GM21381 (cell line): Measurements from ENCODE around the gene TEKT3.

Experiments used
- ATAC-seq: cut with Tn5 transposase; IDR thresholded peaks from one replicate; pipeline ENCODE4 v1.9.1; 2021; ENCODE audit warnings: mild to moderate bottlenecking, moderate library complexity; ENCODE audit not compliant: unreplicated experiment

TEKT3 gene

DNA sequence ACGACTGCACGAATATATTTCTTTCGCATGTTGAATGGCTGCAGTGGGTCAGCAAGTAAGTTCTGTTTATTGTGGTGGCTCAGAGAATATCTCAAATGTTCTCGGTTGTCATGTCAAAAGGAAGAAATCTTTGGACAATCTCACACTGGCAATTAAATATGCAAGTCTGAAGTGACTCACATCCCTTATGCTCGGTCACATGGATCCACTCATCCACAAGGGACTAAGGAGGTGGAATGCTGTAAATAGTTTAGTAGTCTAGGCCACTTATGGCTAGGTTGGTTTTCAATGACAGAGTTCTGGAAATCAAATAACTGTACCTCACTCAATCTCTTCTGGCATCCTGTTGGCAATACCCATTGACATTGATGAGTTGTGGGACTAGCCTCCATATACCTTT lies 43.2 kb downstream of the TEKT3 start:
- no peak for ATAC-seq

DNA sequence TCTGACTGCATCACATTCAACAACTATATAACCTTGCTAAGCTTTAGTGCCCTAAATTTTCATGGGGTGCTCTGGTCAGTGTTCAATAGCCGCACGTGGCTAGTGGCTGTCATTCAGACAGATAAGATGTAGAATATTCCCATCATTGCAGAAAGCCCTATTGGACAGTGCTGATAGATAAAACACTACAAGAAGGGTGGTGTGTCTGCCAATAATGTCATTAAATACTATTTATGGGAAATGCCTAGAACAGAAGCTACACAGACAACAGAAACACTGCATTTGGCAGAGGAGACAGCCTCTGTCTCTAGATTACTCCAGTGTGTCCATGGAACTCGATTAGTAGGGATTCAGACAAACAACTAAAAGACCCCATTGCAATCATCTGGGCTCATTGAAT lies 47.8 kb downstream of the TEKT3 start:
- no peak for ATAC-seq

DNA sequence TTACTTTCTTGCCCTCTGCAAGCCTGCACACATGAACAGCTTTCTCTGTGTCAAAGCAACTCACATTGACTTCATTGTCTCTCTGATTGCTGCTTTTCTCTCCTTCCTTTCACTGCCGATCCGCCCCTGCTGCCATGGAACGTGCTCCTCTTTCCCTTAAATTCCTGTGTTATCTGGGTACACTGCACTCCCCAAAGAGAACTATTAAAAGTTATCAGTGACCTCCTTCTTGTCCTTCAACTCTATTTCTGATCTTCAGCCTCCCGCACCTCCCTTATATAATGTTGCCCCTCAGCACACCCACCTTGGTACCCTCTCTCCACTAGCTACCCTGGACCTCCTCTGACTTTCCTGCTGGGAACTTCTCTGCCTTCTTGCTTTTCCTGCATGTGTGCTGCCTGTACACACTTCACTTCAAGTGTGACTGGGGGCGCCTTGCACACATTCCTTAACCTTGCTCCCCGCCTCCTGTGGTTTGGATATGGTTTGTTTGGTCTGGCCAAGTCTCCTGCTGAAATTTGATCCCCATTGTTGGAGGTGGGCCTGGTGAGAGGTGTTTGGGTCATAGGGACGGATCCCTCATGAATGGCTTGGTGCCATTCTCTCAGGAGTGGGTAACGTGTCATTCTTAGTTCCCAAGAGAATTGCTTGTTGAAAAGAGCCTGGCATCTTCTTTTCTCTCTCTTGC lies 49.6 kb downstream of the TEKT3 start:
- ATAC-seq = no peak

DNA sequence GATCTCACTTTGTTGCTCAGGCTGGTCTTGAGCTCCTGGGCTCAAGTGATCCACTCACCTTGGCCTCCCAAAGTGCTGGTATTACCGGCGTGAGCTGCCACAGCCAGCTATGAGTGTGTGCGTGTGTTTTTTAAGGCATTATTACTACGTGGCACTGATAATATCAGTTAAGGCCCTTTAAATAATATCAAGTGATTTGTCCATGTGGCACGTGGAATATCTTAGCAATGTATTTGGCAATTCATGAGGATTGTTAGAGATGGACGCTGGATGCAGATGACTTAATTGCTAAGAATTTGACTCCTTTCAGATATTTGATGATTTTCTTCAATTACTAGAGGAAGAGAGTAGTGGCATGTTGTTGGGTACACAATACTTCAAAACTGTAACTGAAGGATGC lies 50.8 kb downstream of the TEKT3 start:
- no peak for ATAC-seq

DNA sequence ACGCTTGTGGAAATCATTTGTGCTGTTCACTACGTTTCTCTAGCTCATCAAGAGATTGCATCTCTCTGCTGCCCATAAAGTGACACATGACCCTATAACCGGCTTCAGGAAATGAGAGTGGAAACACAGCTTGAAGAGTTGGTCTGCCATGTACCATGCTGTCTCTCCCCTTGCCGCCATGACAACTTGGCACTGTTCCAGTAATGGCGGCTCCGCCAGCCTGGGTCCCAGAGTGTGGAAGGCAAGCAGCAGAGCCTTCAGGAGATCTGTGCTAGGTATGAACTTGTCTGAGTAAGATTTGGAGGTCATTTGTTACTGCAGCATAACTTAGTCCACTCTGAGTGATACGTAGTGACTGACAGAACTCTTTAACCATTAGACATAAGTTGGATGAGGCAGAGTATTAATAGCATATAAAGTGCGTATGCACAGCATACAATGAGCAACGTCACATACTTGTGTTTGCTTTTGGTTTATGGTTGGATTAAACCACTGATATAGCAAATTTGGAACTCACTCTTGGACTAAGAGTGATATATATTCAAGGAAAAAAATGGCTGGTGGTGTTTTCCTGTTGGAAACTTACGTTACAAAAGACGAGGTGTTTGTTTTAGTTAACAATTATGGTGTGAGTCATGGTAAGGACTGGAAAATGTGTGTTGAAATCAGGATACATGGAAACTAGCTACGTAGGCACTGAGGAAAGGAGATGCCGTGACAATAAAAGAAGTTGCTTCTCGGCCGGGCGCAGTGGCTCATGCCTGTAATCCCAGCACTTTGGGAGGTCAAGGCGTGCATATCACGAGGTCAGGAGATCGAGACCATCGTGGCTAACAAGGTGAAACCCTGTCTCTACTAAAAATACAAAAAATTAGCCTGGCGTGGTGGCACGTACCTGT lies 51.9 kb downstream of the TEKT3 start:
- no peak for ATAC-seq

DNA sequence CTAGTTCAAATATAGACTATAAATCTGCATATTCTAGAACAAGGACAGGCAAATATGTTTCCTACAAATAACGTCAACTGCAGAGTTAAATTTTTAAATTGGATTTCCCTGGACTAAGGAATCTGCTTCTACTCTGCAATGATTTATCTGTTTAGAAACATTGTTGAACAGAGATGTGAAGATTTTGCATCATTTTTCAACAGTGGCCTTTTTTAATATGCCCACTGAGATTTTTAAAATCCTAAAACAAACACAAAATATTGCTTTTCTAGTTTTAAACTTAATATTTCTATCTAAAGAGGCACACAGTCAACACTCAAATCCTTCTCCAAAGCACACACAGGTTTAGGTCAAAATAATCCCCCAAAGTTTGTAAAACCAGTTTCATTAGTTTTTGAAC lies 52.5 kb downstream of the TEKT3 start:
- ATAC-seq = no peak

DNA sequence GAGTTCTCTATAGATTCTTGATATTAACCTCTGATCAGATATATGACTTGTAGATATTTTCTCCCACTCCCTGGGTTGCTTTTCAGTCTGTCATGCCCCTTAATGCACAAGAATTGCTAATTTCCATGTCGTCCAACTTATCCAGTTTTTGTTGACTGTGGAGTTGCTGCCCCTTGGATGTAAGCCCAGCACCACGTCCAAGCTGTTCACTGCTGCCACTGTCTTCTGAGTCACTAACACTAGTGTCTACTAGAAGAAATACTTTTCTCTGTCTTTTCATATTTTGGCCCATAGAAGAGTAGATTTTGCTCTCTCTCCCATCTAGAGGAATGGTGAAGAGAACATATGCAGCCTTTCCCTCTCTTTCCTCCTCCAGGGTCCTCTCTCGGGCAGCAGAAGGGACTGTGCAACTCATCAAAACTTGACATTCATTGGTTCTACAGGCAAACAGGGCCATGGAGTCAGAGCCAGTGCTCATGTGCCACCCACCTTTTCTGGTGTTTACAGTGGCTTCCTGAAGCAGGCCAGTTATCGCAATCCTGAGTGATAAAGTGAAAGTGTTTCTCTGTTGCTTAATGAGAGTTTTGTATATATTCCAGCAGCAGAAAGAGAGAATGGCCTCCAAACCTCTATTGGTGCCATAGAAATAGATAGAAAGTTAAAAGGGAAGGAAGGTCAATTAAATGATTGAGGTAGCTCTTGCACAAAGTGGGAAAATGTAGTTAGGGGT lies 53.7 kb downstream of the TEKT3 start:
- ATAC-seq = no peak

DNA sequence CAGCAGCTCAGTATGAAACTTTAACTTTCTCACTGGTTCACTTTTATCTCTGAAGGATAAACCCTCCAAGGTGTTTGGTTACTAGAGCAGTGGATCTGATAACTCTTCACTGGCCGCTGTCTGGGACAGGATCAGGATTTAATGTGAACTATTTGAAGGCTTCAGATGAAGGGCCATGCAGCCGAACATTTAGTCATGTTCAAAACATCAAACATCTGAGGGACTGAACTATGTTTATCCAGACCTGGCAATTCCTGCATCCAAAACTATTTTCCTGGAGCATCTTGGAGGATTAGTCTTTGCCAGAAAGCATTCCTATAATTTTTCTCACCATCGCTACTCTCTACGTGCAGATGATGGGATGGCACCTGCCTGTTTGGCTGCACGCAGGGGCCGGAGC lies 55.9 kb downstream of the TEKT3 start:
- no peak for ATAC-seq

DNA sequence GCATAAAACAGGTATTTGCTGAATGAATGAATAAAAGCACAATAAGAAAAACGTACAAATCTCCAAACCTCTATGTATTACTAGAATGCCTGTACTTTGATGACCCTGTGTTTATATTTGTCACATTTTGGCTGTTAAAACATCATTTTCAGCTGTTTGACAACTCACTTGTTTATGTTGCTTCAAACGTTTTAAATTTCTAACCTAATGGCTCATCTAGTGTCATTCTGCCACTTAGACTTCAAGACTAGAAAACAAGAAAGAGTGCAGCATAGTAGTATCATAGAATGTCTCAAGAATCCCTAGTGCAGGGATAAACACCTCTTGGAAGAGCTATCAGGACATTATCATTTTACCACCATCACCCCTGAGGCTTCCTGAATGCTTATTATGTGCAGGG lies 56.9 kb downstream of the TEKT3 start:
- no peak for ATAC-seq

DNA sequence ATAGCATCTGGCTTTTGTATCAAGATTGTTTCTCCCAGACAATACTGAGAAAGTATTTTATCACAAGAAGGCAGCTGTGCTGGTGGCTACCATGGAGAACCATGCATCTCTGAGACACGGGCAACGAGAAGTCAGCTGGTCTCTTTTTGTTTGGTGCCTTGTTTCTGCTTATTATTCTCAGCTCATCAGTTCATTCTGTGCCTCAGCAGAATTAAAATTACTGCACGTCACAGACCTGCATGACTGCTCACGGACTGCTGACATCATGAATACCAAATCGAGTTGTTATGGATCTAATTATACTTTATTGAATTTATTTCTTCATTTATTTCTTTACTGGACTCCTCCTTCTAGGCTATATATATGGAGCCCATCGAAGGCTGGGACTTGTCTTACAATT lies 57.3 kb downstream of the TEKT3 start:
- no peak for ATAC-seq

DNA sequence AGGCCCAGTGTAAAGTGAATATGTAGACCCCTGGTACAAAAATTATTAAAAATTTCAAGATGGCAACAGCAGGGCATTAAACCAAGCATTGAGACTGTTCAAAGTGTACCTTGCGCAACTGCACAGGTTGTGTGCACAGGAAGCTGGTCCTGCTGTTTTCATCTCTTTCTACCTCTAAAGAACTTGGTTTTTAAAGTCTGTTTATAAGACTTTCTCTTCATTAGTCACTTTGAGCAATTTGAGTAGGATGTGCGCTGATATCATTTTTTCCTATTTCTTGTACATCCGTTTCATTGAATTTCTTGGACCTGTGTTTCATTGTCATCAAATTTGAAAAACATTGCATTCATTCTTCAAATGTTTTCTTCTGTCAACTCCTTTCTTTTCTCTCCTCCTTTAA lies 59.5 kb downstream of the TEKT3 start:
- ATAC-seq = no peak

DNA sequence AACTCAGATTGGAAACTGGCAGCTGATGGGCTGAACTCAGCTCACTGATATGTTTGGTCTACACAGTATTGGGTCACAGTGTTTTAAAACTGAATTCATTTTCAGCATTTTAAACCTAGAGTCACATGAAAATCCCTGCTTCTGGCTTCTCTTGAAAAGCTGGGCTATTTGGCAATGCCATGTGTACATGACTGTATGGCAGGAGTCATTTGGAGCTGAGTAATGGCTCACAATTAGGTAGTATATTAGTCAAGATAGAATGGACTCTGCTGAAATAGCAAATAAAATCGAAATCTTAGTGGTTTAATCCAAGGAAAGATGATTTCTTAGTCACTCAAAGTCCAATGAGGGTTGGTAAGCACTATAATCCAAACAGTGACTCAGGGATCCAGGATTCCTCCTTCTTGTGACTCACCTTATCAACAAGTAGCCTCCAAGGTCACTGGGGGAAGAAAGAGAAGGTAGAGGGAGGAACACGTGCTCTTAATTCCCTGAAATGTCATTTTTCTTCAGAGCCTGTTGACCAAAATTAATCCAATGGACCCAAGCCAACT lies 62.4 kb downstream of the TEKT3 start:
- no peak for ATAC-seq

DNA sequence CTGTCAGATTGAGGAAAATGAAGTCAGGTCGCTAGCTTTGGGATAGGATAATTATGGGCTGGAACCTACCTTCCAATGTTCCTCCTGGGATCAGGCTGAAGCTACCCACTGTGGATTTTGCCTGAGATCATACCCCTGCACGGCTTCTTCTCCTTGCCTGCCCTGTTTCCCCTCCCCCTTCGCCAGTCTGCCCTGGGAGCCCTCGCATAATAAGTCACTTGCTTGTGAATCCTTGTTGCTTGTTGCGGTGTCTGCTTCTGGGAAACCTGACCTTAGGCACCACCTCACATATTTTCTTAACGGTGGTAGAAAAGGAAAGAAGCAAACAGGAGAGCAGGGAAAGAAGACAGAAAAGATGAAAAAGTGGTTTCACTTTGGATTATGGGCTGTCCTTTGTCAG lies 63.0 kb downstream of the TEKT3 start:
- no peak for ATAC-seq

DNA sequence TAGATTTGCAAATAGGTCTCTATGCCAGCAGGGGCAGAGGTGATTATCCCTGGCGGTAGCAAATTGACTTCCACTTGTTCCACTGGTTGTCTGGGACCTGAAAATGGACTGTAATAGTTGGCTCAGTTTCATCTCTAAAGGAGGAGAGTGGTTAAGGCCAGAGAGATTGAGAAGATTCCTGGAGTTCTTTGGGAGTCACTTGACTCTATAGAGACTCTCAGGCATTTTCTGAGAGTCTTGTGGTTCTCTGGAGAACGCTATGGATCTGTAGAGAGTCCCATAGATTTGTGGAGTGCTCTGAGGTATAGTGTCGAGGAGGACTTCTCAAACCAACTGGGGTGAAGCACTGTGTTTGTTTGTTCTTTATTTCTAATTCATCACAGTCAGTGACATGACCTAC lies 67.4 kb downstream of the TEKT3 start:
- ATAC-seq = no peak

DNA sequence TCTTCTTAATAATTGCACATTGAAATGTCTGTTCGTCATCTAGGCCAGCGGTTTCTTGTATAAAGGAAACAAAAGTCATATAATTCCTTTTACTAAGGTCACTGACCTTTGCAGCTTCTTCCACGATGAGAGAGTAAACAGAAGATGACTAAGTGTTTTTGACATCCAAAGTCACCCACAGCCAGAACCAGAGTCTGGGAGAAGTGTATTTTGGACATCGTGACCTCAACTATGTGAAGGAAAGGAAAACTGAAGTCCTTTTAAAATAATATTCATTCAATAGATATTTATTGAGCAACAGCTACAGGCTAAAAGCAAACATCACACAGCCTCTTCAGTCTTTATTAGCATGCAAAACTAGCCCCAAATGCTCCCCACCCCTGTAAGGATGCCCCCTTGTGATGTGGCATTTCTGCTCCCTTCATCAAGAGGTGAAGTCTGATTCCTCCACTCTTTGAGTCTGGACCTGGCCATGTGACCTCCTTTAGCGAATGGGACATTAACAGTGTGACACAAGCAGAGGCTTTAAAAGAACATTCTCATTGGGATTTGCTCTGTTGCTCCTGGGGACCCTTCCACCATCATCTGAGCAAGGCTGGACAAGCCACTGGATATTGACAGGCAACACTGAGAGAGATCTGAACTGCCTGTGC lies 68.1 kb downstream of the TEKT3 start:
- no peak for ATAC-seq

DNA sequence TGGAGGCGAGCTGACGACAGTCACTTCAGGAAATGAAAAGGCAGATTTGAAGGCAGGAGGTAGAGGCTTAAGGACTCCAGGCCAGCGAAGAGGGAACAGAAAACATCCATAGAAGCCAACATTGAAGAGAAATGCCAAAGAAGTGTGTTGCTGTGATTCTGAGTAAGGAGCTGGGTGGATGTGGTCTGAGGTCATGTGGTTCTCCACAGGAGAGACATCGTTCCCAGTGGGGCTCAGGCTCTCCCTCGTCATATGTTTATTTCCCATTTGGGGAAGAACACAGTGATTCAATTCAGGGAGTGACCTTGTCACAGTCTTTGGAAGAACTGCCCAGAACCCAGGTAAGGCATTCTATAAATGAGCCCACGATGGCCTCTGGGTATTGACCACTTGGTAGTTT lies 69.7 kb downstream of the TEKT3 start:
- no peak for ATAC-seq

DNA sequence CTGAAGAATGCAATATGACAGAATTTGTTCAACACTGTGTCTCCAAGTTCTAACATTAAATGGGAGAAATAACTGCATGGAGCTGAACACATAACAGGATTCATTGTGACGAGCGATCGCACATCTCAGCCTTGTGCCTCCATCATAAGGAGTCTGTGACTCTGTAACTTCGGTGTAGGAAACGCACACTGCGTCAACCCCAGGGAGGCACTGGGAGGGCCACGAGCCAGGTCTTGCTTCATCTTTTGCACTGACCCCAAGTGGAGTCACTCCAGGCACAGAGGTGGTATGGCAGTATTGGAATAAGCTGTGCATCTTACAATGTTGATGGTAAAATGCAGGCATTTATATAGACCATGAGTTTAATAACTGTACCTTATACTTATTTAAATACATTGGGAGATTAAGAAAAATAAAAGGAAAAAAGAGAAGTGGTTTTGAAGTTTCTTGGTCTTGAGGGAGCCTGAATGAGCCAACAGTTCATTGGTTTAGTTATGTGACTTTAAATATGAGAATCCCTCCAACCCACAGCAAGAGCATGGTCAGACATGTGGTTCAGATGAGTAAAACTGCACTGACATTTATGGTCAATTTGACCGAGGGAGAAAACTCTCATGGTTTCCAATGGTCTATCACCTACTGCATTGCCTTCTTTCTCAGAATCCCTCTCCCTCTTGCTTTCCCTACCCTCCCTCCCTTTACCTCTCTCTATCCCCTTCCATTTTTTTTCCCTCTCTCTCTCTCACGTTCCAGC lies 70.6 kb downstream of the TEKT3 start:
- ATAC-seq = no peak

DNA sequence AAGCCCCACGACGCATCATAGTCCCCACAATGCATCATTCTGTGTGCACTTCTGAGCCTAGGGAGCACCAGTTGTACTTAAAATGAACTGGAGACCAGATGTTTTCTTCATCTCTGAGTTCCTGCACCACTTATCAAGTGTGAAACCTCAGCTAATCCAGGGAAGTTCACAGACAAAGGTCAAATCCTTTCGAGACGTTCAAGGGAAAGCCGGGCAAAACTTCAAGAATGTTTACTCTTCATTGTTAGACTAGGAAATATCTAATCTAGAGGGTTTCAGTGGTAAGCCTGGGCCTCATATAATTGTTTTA lies 71.7 kb downstream of the TEKT3 start:
- no peak for ATAC-seq

DNA sequence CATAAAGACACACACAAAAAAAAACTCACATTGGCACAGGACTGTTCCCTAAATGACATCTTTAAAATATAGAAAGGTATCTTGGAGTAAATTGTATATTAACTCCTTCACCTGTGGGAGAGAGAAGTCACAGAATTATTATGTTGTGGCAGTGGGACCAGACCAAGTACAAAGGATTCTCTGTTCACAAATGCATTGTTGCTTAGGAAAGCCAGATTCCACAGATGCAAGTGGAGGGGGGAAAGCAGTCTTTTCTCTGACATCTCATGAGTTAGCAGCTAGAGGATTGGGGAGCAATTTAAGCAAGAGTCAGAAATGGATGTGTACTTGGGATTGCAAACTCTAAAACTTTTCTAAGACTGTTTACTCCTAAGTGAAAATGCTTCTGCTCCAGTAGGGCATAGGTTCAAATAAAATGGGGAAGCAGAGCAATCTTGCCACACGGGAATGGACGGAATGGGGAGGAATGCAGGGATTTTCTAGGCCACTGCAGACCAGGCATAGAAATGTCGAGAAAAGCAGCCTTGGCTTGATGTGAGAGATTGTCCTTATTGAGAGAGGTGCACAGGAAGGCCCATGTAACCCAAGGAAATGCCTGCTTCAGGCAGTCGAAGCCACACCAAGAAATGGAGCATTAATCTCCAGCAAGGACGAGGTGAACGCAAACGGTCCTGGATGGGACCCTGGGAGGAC lies 72.2 kb downstream of the TEKT3 start:
- ATAC-seq = no peak

DNA sequence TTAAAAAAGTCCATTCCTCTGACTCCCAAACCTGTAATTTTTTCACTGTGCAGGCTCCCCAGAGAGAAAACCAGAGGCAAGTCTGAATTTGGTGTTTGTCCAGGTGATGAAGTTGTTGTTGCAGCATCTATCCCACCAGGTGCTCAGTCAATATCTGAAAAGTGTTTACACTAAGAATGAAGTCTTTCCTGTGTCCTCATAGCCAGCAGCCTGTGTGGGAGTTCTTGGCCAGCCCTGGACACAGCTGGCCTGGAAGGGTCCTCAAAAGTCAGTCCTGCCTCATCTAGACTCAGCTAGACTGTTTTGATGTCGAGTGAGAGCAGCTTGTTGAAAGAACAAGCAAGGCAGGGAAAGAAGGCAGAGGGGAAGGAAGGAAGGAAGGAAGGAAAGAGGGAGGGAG lies 72.9 kb downstream of the TEKT3 start:
- no peak for ATAC-seq
